ENCODE measurements around the gene UBB.

DNA sequence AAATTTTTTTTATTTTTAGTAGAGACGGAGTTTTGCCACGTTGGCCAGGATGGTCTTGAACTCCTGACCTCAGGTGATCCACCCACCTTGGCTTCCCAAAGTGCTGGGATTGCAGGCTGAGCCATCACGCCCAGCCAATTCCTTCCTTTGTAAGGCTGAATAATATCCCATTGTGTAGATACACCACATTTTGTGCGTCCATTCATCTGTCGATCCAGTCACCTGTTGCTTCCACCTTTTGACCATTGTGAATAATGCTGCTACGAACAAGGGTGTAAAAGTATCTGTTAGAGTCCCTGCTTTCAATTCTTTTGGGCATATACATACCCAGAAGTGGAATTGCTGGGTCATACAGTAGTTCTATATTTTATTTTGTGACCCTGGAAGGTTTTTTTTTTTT is 49.8 kb downstream of the UBB start:
- TF ChIP-seq, protein P1, sequence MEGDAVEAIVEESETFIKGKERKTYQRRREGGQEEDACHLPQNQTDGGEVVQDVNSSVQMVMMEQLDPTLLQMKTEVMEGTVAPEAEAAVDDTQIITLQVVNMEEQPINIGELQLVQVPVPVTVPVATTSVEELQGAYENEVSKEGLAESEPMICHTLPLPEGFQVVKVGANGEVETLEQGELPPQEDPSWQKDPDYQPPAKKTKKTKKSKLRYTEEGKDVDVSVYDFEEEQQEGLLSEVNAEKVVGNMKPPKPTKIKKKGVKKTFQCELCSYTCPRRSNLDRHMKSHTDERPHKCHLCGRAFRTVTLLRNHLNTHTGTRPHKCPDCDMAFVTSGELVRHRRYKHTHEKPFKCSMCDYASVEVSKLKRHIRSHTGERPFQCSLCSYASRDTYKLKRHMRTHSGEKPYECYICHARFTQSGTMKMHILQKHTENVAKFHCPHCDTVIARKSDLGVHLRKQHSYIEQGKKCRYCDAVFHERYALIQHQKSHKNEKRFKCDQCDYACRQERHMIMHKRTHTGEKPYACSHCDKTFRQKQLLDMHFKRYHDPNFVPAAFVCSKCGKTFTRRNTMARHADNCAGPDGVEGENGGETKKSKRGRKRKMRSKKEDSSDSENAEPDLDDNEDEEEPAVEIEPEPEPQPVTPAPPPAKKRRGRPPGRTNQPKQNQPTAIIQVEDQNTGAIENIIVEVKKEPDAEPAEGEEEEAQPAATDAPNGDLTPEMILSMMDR (IDR thresholded peaks at IDR 0.05) = no peak
- TF ChIP-seq, protein P2, sequence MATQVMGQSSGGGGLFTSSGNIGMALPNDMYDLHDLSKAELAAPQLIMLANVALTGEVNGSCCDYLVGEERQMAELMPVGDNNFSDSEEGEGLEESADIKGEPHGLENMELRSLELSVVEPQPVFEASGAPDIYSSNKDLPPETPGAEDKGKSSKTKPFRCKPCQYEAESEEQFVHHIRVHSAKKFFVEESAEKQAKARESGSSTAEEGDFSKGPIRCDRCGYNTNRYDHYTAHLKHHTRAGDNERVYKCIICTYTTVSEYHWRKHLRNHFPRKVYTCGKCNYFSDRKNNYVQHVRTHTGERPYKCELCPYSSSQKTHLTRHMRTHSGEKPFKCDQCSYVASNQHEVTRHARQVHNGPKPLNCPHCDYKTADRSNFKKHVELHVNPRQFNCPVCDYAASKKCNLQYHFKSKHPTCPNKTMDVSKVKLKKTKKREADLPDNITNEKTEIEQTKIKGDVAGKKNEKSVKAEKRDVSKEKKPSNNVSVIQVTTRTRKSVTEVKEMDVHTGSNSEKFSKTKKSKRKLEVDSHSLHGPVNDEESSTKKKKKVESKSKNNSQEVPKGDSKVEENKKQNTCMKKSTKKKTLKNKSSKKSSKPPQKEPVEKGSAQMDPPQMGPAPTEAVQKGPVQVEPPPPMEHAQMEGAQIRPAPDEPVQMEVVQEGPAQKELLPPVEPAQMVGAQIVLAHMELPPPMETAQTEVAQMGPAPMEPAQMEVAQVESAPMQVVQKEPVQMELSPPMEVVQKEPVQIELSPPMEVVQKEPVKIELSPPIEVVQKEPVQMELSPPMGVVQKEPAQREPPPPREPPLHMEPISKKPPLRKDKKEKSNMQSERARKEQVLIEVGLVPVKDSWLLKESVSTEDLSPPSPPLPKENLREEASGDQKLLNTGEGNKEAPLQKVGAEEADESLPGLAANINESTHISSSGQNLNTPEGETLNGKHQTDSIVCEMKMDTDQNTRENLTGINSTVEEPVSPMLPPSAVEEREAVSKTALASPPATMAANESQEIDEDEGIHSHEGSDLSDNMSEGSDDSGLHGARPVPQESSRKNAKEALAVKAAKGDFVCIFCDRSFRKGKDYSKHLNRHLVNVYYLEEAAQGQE (IDR thresholded peaks at IDR 0.05; ENCODE audit: insufficient read depth in 1 of 2, low read depth in 2 of 2, low read length in 1 of 2) = no peak
- no peak for TF ChIP-seq SIN3A (IDR thresholded peaks at IDR 0.05; ENCODE audit: borderline replicate concordance, insufficient read depth, low read depth, low read length)
- TF ChIP-seq POLR2AphosphoS5 (IDR thresholded peaks at IDR 0.05; ENCODE audit: low read depth, low read length) = no peak

Data from Panc1 (cell line).